ENCODE measurements around the gene CTAGE4.
"Not testable (repeated sequence)": the region's sequence is repeated elsewhere in the genome, so short reads cannot be mapped to it uniquely, and the experiment has no call there.

The CTAGE4 gene

DNA sequence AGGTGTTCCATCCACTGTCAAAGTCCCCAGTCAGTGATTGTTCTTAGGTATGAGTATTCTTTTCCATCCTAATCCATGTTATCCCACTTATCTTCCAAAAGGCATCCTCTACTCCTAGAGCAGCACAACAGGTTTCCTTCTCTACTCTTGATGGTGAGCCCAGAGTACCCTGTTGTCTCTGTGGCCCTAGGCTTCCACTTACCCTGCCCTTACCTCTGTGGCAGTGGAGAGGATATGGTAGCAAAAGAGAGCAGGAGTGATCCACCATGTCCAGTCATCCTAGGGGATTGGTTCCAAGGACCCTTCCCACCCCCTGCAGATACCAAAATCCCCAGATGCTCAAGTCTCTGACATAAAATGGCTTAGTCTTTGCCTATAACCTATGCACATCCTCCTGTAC, 33.9 kb downstream of the CTAGE4 start:
- not testable (repeated sequence) for H3K4me1 ChIP-seq (ENCODE audit: low read depth, poor library complexity, severe bottlenecking); H3K79me2 ChIP-seq (ENCODE audit: insufficient read depth, low read depth); H3K4me3 ChIP-seq (IDR thresholded peaks at IDR 0.05; ENCODE audit: insufficient read depth, low read depth, low read length); H3K9ac ChIP-seq; H2AFZ ChIP-seq (ENCODE audit: low read depth); H3K36me3 ChIP-seq (ENCODE audit: insufficient read depth); H3K27me3 ChIP-seq (ENCODE audit: insufficient read depth, low read depth); H3K4me2 ChIP-seq; H4K20me1 ChIP-seq (ENCODE audit: insufficient read depth); H3K27ac ChIP-seq

GRCh38 chr7:144218581-144218980, 35.3 kb downstream of the CTAGE4 start:
- H3K4me3 ChIP-seq (IDR thresholded peaks at IDR 0.05; ENCODE audit: insufficient read depth, low read depth, low read length); H3K79me2 ChIP-seq (ENCODE audit: insufficient read depth, low read depth); H3K27ac ChIP-seq; H3K36me3 ChIP-seq (ENCODE audit: insufficient read depth); H3K4me1 ChIP-seq (ENCODE audit: low read depth, poor library complexity, severe bottlenecking); H3K27me3 ChIP-seq (ENCODE audit: insufficient read depth, low read depth); H4K20me1 ChIP-seq (ENCODE audit: insufficient read depth); H2AFZ ChIP-seq (ENCODE audit: low read depth); H3K4me2 ChIP-seq; H3K9ac ChIP-seq: not testable (repeated sequence)

- not testable (repeated sequence) for H3K4me1 ChIP-seq (ENCODE audit: low read depth, poor library complexity, severe bottlenecking); H3K27me3 ChIP-seq (ENCODE audit: insufficient read depth, low read depth); H4K20me1 ChIP-seq (ENCODE audit: insufficient read depth); H3K9ac ChIP-seq; H3K79me2 ChIP-seq (ENCODE audit: insufficient read depth, low read depth); H3K4me2 ChIP-seq; H2AFZ ChIP-seq (ENCODE audit: low read depth); H3K4me3 ChIP-seq (IDR thresholded peaks at IDR 0.05; ENCODE audit: insufficient read depth, low read depth, low read length); H3K36me3 ChIP-seq (ENCODE audit: insufficient read depth); H3K27ac ChIP-seq
Observed at GRCh38 chr7:144219149-144219548, 35.9 kb downstream of the CTAGE4 start.

GRCh38 chr7:144220531-144220930, 37.3 kb downstream of the CTAGE4 start:
- not testable (repeated sequence) for H3K4me3 ChIP-seq (IDR thresholded peaks at IDR 0.05; ENCODE audit: insufficient read depth, low read depth, low read length); H3K36me3 ChIP-seq (ENCODE audit: insufficient read depth); H2AFZ ChIP-seq (ENCODE audit: low read depth)

DNA sequence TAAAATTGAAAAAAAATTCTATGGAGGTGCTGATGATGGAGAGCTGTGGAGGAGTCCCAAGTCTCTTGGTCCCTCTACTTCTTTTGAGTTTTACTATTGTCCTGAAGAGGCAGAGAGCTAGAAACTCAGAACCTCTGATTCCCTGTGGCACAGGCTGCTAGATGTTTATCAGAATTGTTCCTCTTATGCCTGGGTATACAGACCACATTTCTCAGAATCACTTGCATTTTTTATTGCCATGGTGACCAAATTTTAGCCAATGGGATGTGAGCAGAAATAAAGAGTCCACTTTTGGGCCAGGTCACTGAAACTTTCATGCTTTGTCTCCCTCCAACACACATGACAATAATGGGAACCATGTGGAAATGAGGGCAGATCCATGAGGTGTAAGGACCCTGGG, 40.4 kb downstream of the CTAGE4 start:
- H3K4me2 ChIP-seq; H3K9ac ChIP-seq; H3K79me2 ChIP-seq (ENCODE audit: insufficient read depth, low read depth); H3K27ac ChIP-seq; H3K4me1 ChIP-seq (ENCODE audit: low read depth, poor library complexity, severe bottlenecking); H3K27me3 ChIP-seq (ENCODE audit: insufficient read depth, low read depth); H4K20me1 ChIP-seq (ENCODE audit: insufficient read depth); H3K4me3 ChIP-seq (IDR thresholded peaks at IDR 0.05; ENCODE audit: insufficient read depth, low read depth, low read length); H3K36me3 ChIP-seq (ENCODE audit: insufficient read depth); H2AFZ ChIP-seq (ENCODE audit: low read depth): not testable (repeated sequence)

More at GRCh38 chr7:144220531-144220930, 37.3 kb downstream of the CTAGE4 start:
- not testable (repeated sequence) for H3K4me1 ChIP-seq (ENCODE audit: low read depth, poor library complexity, severe bottlenecking); H3K27ac ChIP-seq; H3K79me2 ChIP-seq (ENCODE audit: insufficient read depth, low read depth); H3K9ac ChIP-seq; H3K27me3 ChIP-seq (ENCODE audit: insufficient read depth, low read depth); H3K4me2 ChIP-seq; H4K20me1 ChIP-seq (ENCODE audit: insufficient read depth)

GRCh38 chr7:144226866-144227265, 43.6 kb downstream of the CTAGE4 start:
- H3K9ac ChIP-seq; H2AFZ ChIP-seq (ENCODE audit: low read depth); H3K27ac ChIP-seq; H3K4me3 ChIP-seq (IDR thresholded peaks at IDR 0.05; ENCODE audit: insufficient read depth, low read depth, low read length); H4K20me1 ChIP-seq (ENCODE audit: insufficient read depth); H3K36me3 ChIP-seq (ENCODE audit: insufficient read depth); H3K27me3 ChIP-seq (ENCODE audit: insufficient read depth, low read depth); H3K4me1 ChIP-seq (ENCODE audit: low read depth, poor library complexity, severe bottlenecking); H3K4me2 ChIP-seq; H3K79me2 ChIP-seq (ENCODE audit: insufficient read depth, low read depth): not testable (repeated sequence)

- H3K36me3 ChIP-seq (ENCODE audit: insufficient read depth); H3K4me1 ChIP-seq (ENCODE audit: low read depth, poor library complexity, severe bottlenecking); H3K4me3 ChIP-seq (IDR thresholded peaks at IDR 0.05; ENCODE audit: insufficient read depth, low read depth, low read length); H3K27me3 ChIP-seq (ENCODE audit: insufficient read depth, low read depth); H3K4me2 ChIP-seq; H4K20me1 ChIP-seq (ENCODE audit: insufficient read depth); H3K27ac ChIP-seq; H3K79me2 ChIP-seq (ENCODE audit: insufficient read depth, low read depth); H3K9ac ChIP-seq; H2AFZ ChIP-seq (ENCODE audit: low read depth): not testable (repeated sequence)
Observed at GRCh38 chr7:144228810-144229209, 45.5 kb downstream of the CTAGE4 start.

GRCh38 chr7:144231027-144231426, 47.8 kb downstream of the CTAGE4 start:
- not testable (repeated sequence) for H3K79me2 ChIP-seq (ENCODE audit: insufficient read depth, low read depth); H3K4me1 ChIP-seq (ENCODE audit: low read depth, poor library complexity, severe bottlenecking); H3K4me3 ChIP-seq (IDR thresholded peaks at IDR 0.05; ENCODE audit: insufficient read depth, low read depth, low read length); H3K36me3 ChIP-seq (ENCODE audit: insufficient read depth); H3K27me3 ChIP-seq (ENCODE audit: insufficient read depth, low read depth); H3K27ac ChIP-seq; H3K4me2 ChIP-seq; H4K20me1 ChIP-seq (ENCODE audit: insufficient read depth); H3K9ac ChIP-seq; H2AFZ ChIP-seq (ENCODE audit: low read depth)

- not testable (repeated sequence) for H3K4me2 ChIP-seq; H3K4me1 ChIP-seq (ENCODE audit: low read depth, poor library complexity, severe bottlenecking); H3K27ac ChIP-seq; H3K36me3 ChIP-seq (ENCODE audit: insufficient read depth); H3K79me2 ChIP-seq (ENCODE audit: insufficient read depth, low read depth); H3K9ac ChIP-seq; H4K20me1 ChIP-seq (ENCODE audit: insufficient read depth); H3K27me3 ChIP-seq (ENCODE audit: insufficient read depth, low read depth); H2AFZ ChIP-seq (ENCODE audit: low read depth); H3K4me3 ChIP-seq (IDR thresholded peaks at IDR 0.05; ENCODE audit: insufficient read depth, low read depth, low read length)
Observed at GRCh38 chr7:144233039-144233438, 49.8 kb downstream of the CTAGE4 start.
